AG10803 (cell line): ENCODE measurements around the gene SH3PXD2A.

Experiments used
- DNase-seq: peaks from one replicate; pipeline ENCODE4 v3.0.0; 2010; ENCODE audit warnings: low read depth
- H3K4me3 ChIP-seq: 2 replicates; pipeline ENCODE4 v1.5.1; 2011; ENCODE audit warnings: mild to moderate bottlenecking, low read length, control low read depth
- CTCF ChIP-seq: conservative IDR thresholded peaks from 2 replicates; pipeline ENCODE4 v1.5.1; 2011; ENCODE audit warnings: mild to moderate bottlenecking, low read length, control low read depth, inconsistent platforms

SH3PXD2A gene

GRCh38 chr10:103791291-103791690 lies 64.1 kb downstream of the SH3PXD2A start:
- no peak for TF ChIP-seq CTCF
- no peak overlapping the region for H3K4me3 ChIP-seq
- no peak for DNase-seq

- DNase-seq = no peak
- TF ChIP-seq CTCF = no peak
- H3K4me3 ChIP-seq = no peak overlapping the region
These were observed 64.8 kb downstream of the SH3PXD2A start for GRCh38 chr10:103790580-103790979.

GRCh38 chr10:103789771-103790201 lies 65.6 kb downstream of the SH3PXD2A start:
- DNase-seq = no peak
- no peak for TF ChIP-seq CTCF

GRCh38 chr10:103789161-103789560 lies 66.2 kb downstream of the SH3PXD2A start:
- DNase-seq = no peak
- no peak for TF ChIP-seq CTCF
- H3K4me3 ChIP-seq = no peak overlapping the region

More at GRCh38 chr10:103789771-103790201, 65.6 kb downstream of the SH3PXD2A start:
- no peak overlapping the region for H3K4me3 ChIP-seq

- H3K4me3 ChIP-seq = no peak overlapping the region
- DNase-seq = no peak
These were observed 68.0 kb downstream of the SH3PXD2A start for GRCh38 chr10:103787331-103787730.

GRCh38 chr10:103786020-103786419 lies 69.4 kb downstream of the SH3PXD2A start:
- no peak overlapping the region for H3K4me3 ChIP-seq
- DNase-seq = no peak
- TF ChIP-seq CTCF = no peak

More at GRCh38 chr10:103787331-103787730, 68.0 kb downstream of the SH3PXD2A start:
- TF ChIP-seq CTCF = no peak

GRCh38 chr10:103784723-103785418 lies 70.5 kb downstream of the SH3PXD2A start:
- no peak for TF ChIP-seq CTCF
- H3K4me3 ChIP-seq = no peak overlapping the region
- DNase-seq = no peak
